ENCODE results near the gene SGTA. TPM values are rescaled to one million over a fixed set of nuclear protein-coding genes. Genes with fewer than 3 reads are reported as not detected.

Gene SGTA
- total RNA-seq, 1 donor from 2014 or later: 64.4 TPM

- H3K27me3 Mint-ChIP-seq: no peaks in the 10 kb centered on the region
- H3K27ac Mint-ChIP-seq: no peak overlapping the region
- no peaks in the 10 kb centered on the region for H3K4me1 Mint-ChIP-seq (ENCODE audit: unreplicated experiment)
- no peaks in the 10 kb centered on the region for H3K9me3 Mint-ChIP-seq
- H3K36me3 Mint-ChIP-seq: no peaks in the 10 kb centered on the region
- H3K4me3 Mint-ChIP-seq: no peak overlapping the region
- TF ChIP-seq CTCF (conservative IDR thresholded peaks at IDR 0.05): no peak
- DNase-seq (ENCODE audit: extremely low spot score, unreplicated experiment): no peak
Measured at GRCh38 chr19:2815191-2815614, 32.1 kb upstream of the SGTA start.

- Mint-ChIP-seq H3K4me1 (ENCODE audit: unreplicated experiment) (no peaks in the 10 kb centered on the region), H3K27ac (no peak overlapping the region), H3K4me3 (no peak overlapping the region), H3K36me3 (no peaks in the 10 kb centered on the region), H3K9me3 (no peaks in the 10 kb centered on the region), H3K27me3 (no peaks in the 10 kb centered on the region)
- DNase-seq (ENCODE audit: extremely low spot score, unreplicated experiment): no peak
- TF ChIP-seq CTCF (conservative IDR thresholded peaks at IDR 0.05): no peak
Measured at GRCh38 chr19:2814426-2814825, 31.4 kb upstream of the SGTA start.

- H3K4me1 Mint-ChIP-seq (ENCODE audit: unreplicated experiment): no peaks in the 10 kb centered on the region
Measured at GRCh38 chr19:2813235-2814160, 30.4 kb upstream of the SGTA start.

GRCh38 chr19:2812414-2813234 lies 29.6 kb upstream of the SGTA start:
- H3K27ac Mint-ChIP-seq: no peak overlapping the region
- no peak for TF ChIP-seq CTCF (conservative IDR thresholded peaks at IDR 0.05)
- H3K9me3 Mint-ChIP-seq: no peaks in the 10 kb centered on the region
- H3K4me3 Mint-ChIP-seq: no peak overlapping the region
- no peak for DNase-seq (ENCODE audit: extremely low spot score, unreplicated experiment)
- H3K27me3 Mint-ChIP-seq: no peaks in the 10 kb centered on the region
- H3K36me3 Mint-ChIP-seq: peaks cover 3% of the 10 kb centered on the region
- no peaks in the 10 kb centered on the region for H3K4me1 Mint-ChIP-seq (ENCODE audit: unreplicated experiment)

More at GRCh38 chr19:2813235-2814160, 30.4 kb upstream of the SGTA start:
- TF ChIP-seq CTCF (conservative IDR thresholded peaks at IDR 0.05): no peak
- Mint-ChIP-seq H3K4me3 (no peak overlapping the region), H3K36me3 (peaks cover 3% of the 10 kb centered on the region), H3K27me3 (no peaks in the 10 kb centered on the region), H3K27ac (no peak overlapping the region), H3K9me3 (no peaks in the 10 kb centered on the region)
- no peak for DNase-seq (ENCODE audit: extremely low spot score, unreplicated experiment)

- H3K27ac Mint-ChIP-seq: no peak overlapping the region
- DNase-seq (ENCODE audit: extremely low spot score, unreplicated experiment): no peak
- H3K9me3 Mint-ChIP-seq: no peaks in the 10 kb centered on the region
- H3K4me3 Mint-ChIP-seq: no peak overlapping the region
- no peaks in the 10 kb centered on the region for H3K27me3 Mint-ChIP-seq
- H3K36me3 Mint-ChIP-seq: peaks cover 3% of the 10 kb centered on the region
- TF ChIP-seq CTCF (conservative IDR thresholded peaks at IDR 0.05): no peak
- H3K4me1 Mint-ChIP-seq (ENCODE audit: unreplicated experiment): no peaks in the 10 kb centered on the region
Measured at GRCh38 chr19:2811735-2812413, 28.8 kb upstream of the SGTA start.
